Measurements from ENCODE around the gene PRPF8.

DNA sequence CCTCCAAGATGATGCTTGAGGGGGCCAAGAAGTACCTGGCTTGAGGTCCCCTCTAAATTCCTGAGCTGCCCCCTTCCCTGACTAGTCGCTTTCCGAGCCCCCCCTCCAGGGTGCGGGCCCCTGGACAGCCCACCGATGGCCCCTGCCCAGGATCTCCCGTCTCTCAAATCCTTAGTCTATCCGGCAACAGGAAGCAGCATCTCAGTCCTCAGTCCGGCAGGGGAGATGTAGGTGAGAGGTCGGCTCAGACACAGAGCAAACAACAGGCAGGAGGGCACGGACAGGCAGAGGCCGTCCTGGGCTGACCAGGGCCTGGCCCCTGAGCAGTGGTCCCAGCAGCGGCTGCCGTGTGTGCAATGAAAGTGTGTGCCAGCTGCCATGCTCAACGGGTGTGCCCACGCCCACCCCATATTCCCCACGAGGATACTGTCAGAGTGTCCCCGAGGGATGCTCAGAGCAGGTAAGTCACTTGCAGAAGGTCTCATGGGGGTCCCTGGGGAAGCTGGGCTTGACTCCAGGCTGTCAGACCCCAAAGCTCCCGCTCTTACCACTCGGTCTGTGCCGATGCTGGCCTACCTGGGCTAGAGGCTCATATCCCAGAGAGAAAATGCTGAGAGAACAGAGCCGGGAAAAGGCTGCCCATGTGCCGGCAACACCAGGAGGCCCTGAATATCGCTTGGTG is 63.3 kb downstream of the PRPF8 start:
- no peak for TF ChIP-seq EZH2 (optimal IDR thresholded peaks at IDR 0.05; ENCODE audit: low read depth, low read length)
- TF ChIP-seq, protein P1, sequence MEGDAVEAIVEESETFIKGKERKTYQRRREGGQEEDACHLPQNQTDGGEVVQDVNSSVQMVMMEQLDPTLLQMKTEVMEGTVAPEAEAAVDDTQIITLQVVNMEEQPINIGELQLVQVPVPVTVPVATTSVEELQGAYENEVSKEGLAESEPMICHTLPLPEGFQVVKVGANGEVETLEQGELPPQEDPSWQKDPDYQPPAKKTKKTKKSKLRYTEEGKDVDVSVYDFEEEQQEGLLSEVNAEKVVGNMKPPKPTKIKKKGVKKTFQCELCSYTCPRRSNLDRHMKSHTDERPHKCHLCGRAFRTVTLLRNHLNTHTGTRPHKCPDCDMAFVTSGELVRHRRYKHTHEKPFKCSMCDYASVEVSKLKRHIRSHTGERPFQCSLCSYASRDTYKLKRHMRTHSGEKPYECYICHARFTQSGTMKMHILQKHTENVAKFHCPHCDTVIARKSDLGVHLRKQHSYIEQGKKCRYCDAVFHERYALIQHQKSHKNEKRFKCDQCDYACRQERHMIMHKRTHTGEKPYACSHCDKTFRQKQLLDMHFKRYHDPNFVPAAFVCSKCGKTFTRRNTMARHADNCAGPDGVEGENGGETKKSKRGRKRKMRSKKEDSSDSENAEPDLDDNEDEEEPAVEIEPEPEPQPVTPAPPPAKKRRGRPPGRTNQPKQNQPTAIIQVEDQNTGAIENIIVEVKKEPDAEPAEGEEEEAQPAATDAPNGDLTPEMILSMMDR (IDR thresholded peaks at IDR 0.05; ENCODE audit: low read length), result no peak
- no peak for TF ChIP-seq EZH2phosphoT487 (IDR thresholded peaks at IDR 0.05; ENCODE audit: low read length)

Data from MM.1S (cell line).